ENCODE results near the gene TPP2. TPM values are rescaled to one million over a fixed set of nuclear protein-coding genes. Genes with fewer than 3 reads are reported as not detected.

The TPP2 gene
- total and polyA plus RNA-seq, 9 donors, result 24.0 to 50.7 (median 33.9) TPM

DNA sequence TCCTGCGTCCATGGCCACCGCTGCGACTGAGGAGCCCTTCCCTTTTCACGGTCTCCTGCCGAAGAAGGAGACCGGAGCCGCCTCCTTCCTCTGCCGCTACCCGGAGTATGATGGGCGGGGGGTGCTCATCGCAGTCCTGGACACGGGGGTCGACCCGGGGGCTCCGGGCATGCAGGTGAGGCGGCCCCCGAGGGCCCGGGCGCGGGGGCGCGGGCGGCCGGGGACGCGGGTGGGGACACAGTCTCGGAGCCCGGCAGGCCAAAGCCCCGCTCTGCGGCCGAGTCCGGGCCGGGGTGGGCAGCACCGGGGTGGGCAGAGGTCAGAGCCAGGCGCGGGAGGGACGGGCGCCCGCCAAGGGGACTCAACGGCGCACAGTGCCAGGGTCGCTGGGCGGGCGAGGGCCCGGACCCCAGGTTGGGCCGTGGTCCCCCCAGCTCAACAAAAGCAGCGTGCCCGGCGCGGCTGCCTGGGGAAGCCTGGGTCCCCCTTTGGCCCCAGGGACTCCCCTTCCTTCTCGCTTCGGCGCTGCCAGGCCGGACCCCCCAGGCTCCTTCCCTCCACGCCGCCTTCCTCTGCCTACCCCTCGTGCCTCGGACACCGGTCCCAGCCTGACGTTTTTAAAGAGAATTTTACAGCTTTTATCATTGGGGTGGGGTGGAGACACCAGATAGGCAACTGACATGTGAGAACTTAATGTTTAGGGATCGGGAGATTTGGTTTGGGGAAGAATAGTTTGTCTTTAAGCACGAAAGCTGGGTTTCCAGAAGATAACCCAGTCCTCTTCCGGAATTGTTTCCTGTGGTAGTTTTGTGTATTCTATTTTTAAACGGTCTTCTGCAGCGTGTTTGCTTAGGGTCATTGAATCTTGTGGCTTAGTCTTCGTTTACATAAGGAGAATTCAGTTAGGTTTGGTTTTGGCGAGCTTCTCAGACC lies 509 bp downstream of the TPP2 start:
- peaks cover 5% of the 10 kb centered on the region for H3K4me1 ChIP-seq (ENCODE audit: insufficient read depth)
- no peaks in the 10 kb centered on the region for H3K36me3 ChIP-seq
- no peaks in the 10 kb centered on the region for H3K27me3 ChIP-seq
- DNase-seq, result peak in 3 of 5 donors; percentile 33 to 63 (median 60)
- peak overlapping the region; percentile 56 to 97 for H3K27ac ChIP-seq
- peak overlapping the region; percentile 97 for H3K4me3 ChIP-seq
- 0 to 1% (median 0%) methylated on average over 28 to 67 of the region's 67 CpGs for WGBS, 3 donors
- TF ChIP-seq EP300 (IDR thresholded peaks at IDR 0.05), result no peak
- no peak for TF ChIP-seq POLR2A (IDR thresholded peaks at IDR 0.05)
- TF ChIP-seq, protein P1, sequence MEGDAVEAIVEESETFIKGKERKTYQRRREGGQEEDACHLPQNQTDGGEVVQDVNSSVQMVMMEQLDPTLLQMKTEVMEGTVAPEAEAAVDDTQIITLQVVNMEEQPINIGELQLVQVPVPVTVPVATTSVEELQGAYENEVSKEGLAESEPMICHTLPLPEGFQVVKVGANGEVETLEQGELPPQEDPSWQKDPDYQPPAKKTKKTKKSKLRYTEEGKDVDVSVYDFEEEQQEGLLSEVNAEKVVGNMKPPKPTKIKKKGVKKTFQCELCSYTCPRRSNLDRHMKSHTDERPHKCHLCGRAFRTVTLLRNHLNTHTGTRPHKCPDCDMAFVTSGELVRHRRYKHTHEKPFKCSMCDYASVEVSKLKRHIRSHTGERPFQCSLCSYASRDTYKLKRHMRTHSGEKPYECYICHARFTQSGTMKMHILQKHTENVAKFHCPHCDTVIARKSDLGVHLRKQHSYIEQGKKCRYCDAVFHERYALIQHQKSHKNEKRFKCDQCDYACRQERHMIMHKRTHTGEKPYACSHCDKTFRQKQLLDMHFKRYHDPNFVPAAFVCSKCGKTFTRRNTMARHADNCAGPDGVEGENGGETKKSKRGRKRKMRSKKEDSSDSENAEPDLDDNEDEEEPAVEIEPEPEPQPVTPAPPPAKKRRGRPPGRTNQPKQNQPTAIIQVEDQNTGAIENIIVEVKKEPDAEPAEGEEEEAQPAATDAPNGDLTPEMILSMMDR (IDR thresholded peaks at IDR 0.05), result no peak
- intact Hi-C loops (cut with DNase I), result loop anchor here in 1 of 4 donors (5.0 kb wide), 1 partner anchor 245 kb away; no protein-coding TSS in a partner anchor
- H3K9me3 ChIP-seq, result no peaks in the 10 kb centered on the region

DNA sequence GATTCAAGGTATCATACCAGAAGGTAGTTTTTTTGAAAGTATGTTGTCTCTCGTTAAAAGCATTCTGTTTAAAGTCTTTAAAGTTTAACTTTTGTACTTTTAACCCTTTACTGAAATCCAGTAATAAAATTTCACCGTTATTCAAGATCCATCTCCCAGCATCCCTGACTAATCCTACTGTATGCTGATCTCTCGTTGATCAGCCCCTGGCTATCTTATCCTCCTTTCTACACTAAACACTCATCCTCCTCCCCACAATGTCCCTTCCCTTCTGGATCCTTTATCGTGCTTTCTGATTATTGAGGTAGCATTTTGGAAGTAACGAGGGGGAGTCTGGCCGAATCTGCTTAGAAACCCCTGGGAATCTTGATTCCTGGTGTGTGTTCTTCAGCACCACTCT lies 1.3 kb downstream of the TPP2 start:
- 2 to 4% (median 3%) methylated on average over 6 of the region's 6 CpGs for WGBS, 3 donors
- peaks cover 5% of the 10 kb centered on the region for H3K4me1 ChIP-seq (ENCODE audit: insufficient read depth)
- DNase-seq, result no peak
- H3K36me3 ChIP-seq, result no peaks in the 10 kb centered on the region
- intact Hi-C loops (cut with DNase I), result loop anchor here in 1 of 4 donors (5.0 kb wide), 1 partner anchor 244 kb away; no protein-coding TSS in a partner anchor
- no peaks in the 10 kb centered on the region for H3K9me3 ChIP-seq
- TF ChIP-seq, protein P1 (IDR thresholded peaks at IDR 0.05), result no peak
- TF ChIP-seq EP300 (IDR thresholded peaks at IDR 0.05), result no peak
- TF ChIP-seq POLR2A (IDR thresholded peaks at IDR 0.05), result no peak
- no peaks in the 10 kb centered on the region for H3K27me3 ChIP-seq
- peak overlapping the region; percentile 97 for H3K4me3 ChIP-seq
- no peak overlapping the region for H3K27ac ChIP-seq

DNA sequence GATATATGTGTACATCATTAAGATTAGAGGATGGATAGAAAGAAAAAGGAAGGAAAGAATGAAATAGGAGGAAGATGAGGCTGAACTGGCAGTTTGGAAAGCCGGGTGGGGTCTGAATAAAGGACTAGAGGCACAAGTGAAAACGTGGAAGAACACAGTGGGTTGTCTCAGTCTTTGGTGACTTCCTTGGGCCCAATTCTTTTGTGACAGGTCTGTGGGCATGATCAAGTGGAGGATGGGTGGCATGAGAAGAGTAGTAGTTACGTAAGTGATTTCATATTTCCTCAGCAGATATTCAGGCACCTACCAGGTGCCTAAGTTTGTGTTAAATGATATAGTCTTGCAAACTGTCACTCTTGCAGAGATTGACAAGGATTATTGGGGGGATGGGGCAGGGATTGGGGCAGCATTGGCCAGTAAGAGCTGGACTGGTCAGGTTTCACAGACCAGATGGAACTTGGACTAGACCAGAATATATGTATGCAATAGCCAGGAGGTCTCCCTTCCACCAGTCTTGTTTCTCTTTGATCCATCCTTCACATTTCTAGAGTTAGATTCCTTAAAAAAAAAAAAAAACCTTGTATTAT lies 2.7 kb downstream of the TPP2 start:
- no peak overlapping the region for H3K4me3 ChIP-seq
- peaks cover 7% of the 10 kb centered on the region for H3K4me1 ChIP-seq (ENCODE audit: insufficient read depth)
- H3K36me3 ChIP-seq, result no peaks in the 10 kb centered on the region
- no peaks in the 10 kb centered on the region for H3K9me3 ChIP-seq
- 75 to 78% (median 77%) methylated on average over 3 of the region's 3 CpGs for WGBS, 3 donors
- DNase-seq, result no peak
- intact Hi-C loops (cut with DNase I), result loop anchor here in 1 of 4 donors (5.0 kb wide), 1 partner anchor 243 kb away; no protein-coding TSS in a partner anchor
- no peak overlapping the region for H3K27ac ChIP-seq
- H3K27me3 ChIP-seq, result no peaks in the 10 kb centered on the region
- TF ChIP-seq EP300 (IDR thresholded peaks at IDR 0.05) (no peak), POLR2A (IDR thresholded peaks at IDR 0.05) (no peak)
- TF ChIP-seq, protein P1 (IDR thresholded peaks at IDR 0.05), result no peak

DNA sequence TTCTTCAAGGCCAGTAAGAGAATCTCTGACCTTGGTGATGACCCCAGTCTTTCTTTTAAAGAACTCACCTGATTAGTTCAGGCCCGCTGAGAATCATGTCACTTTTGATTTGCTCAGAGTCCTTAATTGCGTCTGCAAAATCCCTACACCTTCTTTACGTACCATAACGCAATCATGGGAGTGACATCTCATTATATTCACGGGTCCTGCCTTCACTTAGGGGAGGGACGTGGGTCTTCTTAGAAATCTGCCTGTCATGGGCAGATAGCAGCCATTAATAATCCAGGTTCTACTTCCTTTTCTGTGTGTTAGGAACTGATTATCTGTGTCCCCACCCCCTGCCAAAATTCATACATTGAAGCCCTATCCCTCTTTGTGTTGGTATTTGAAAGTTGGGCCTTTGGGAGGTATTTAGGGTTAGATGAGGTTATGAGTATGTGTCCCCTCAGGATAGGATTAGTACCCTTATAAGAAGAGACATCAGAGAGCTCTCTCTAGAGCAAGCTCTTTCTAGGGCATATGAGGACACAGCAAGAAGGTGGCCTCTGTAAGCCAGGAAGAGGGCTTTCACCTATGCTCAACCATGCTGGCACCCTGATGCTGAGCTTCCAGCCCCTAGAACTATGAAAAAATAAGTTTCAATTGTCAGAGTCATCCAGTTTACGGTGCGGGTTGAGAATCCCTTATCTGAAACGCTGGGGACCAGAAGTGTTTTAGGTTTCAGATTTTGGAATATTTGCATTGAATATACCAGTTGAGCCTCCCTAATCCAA lies 9.9 kb downstream of the TPP2 start:
- intact Hi-C loops (cut with DNase I), result no loop called here

More for the DNA sequence above, 9.9 kb downstream of the TPP2 start:
- DNase-seq, result no peak
- no peaks in the 10 kb centered on the region for H3K36me3 ChIP-seq
- H3K27me3 ChIP-seq, result no peaks in the 10 kb centered on the region
- no peak overlapping the region for H3K27ac ChIP-seq
- 83 to 90% (median 88%) methylated on average over 9 of the region's 9 CpGs for WGBS, 3 donors
- H3K9me3 ChIP-seq, result no peaks in the 10 kb centered on the region
- no peak for TF ChIP-seq EP300 (IDR thresholded peaks at IDR 0.05)
- TF ChIP-seq, protein P1 (IDR thresholded peaks at IDR 0.05), result no peak
- TF ChIP-seq POLR2A (IDR thresholded peaks at IDR 0.05), result no peak
- H3K4me3 ChIP-seq, result no peak overlapping the region
- H3K4me1 ChIP-seq (ENCODE audit: insufficient read depth), result peaks cover 3% of the 10 kb centered on the region
